Osteoblast (primary cell): ENCODE data around the gene SNUPN. TPM values are rescaled to one million over a fixed set of nuclear protein-coding genes. Genes with fewer than 3 reads are reported as not detected.
A peak's percentile ranks its signal among the peaks of the same experiment; 100 is the strongest.
"Not testable (repeated sequence)": the region's sequence is repeated elsewhere in the genome, so short reads cannot be mapped to it uniquely, and the experiment has no call there.

ENCODE experiments used
- DNase-seq: peaks from one replicate; pipeline ENCODE4 v3.0.0; 2011; ENCODE audit warnings: low spot score, mixed read lengths; ENCODE audit not compliant: insufficient read length; ENCODE audit errors: missing footprints
- H2AFZ ChIP-seq: 2 replicates; pipeline ENCODE4 v1.6.0; 2011; ENCODE audit warnings: mild to moderate bottlenecking, low read length
- H3K27ac ChIP-seq: 2 replicates; pipeline ENCODE4 v1.5.1; 2011; ENCODE audit warnings: mild to moderate bottlenecking, low read depth, low read length, moderate library complexity
- H3K27me3 ChIP-seq: 2 replicates; pipeline ENCODE4 v1.6.0; 2012; ENCODE audit warnings: mild to moderate bottlenecking, control low read depth, inconsistent platforms, low read length, moderate library complexity; ENCODE audit not compliant: insufficient read depth
- H3K36me3 ChIP-seq: 2 replicates; pipeline ENCODE4 v1.5.1; 2011; ENCODE audit warnings: mild to moderate bottlenecking, low read length, control low read depth, moderate library complexity; ENCODE audit not compliant: insufficient read depth
- H3K4me1 ChIP-seq: 2 replicates; pipeline ENCODE4 v1.5.1; 2011; ENCODE audit warnings: mild to moderate bottlenecking, low read length, control low read depth, moderate library complexity; ENCODE audit not compliant: insufficient read depth
- H3K4me2 ChIP-seq: 2 replicates; pipeline ENCODE4 v1.6.0; 2011; ENCODE audit warnings: mild to moderate bottlenecking, low read length; ENCODE audit not compliant: insufficient read depth
- H3K4me3 ChIP-seq: fragments of 200-600 bp; sonication (generic); 3 replicates; pipeline ENCODE4 v1.5.1; 2012; ENCODE audit warnings: mild to moderate bottlenecking, low read length, inconsistent platforms; ENCODE audit not compliant: insufficient read depth
- H3K79me2 ChIP-seq: 2 replicates; pipeline ENCODE4 v1.6.0; 2012; ENCODE audit warnings: mild to moderate bottlenecking, low read length, control low read depth, inconsistent platforms; ENCODE audit not compliant: insufficient read depth
- H3K9me3 ChIP-seq: 2 replicates; pipeline ENCODE4 v1.5.1; 2011; ENCODE audit warnings: low read depth, low read length, control low read depth
- H4K20me1 ChIP-seq: 2 replicates; pipeline ENCODE4 v1.6.0; 2012; ENCODE audit warnings: mild to moderate bottlenecking, low read length, control low read depth; ENCODE audit not compliant: insufficient read depth
- total RNA-seq: library from RNA; depleted of rRNA; stranded (reverse); fragments of >200 nt; gene quantifications from 2 replicates; pipeline ENCODE4 v1.2.3, GENCODE V29; 2012
- TF ChIP-seq, protein P1 (sequence below): IDR thresholded peaks from 2 replicates; pipeline ENCODE4 v1.5.1; 2011; ENCODE audit warnings: mild to moderate bottlenecking, low read depth, low read length, moderate library complexity; ENCODE audit errors: extremely low read depth

The SNUPN gene
- total RNA-seq, 1 donor, result 30.4 TPM

DNA sequence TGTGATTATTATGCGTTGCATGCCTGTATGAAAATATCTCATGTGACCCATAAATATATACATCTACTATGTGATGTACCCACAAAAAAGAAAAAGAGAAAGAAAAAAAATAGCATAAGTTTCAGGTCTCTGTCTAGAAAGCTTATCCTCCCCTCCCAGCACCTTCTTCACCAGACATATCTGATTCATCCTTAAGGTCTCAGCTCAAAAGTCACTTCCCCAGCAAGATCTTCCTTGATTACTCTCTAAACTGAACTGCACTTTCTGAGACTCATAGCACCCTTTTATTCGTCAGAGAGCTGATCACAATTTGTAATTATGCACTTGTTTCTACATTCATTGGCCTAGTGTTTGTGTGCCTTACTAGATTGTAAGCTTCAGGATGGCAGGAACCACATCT is 35.3 kb downstream of the SNUPN start:
- no peak overlapping the region for H3K27ac ChIP-seq
- H3K4me3 ChIP-seq, result no peak overlapping the region
- H3K36me3 ChIP-seq, result peaks cover 16% of the 10 kb centered on the region
- no peaks in the 10 kb centered on the region for H4K20me1 ChIP-seq
- H2AFZ ChIP-seq, result no peak overlapping the region
- H3K9me3 ChIP-seq, result no peaks in the 10 kb centered on the region
- no peak overlapping the region for H3K4me2 ChIP-seq
- H3K27me3 ChIP-seq, result no peaks in the 10 kb centered on the region
- no peak for DNase-seq
- H3K4me1 ChIP-seq, result no peaks in the 10 kb centered on the region
- H3K79me2 ChIP-seq, result no peaks in the 10 kb centered on the region
- TF ChIP-seq, protein P1, sequence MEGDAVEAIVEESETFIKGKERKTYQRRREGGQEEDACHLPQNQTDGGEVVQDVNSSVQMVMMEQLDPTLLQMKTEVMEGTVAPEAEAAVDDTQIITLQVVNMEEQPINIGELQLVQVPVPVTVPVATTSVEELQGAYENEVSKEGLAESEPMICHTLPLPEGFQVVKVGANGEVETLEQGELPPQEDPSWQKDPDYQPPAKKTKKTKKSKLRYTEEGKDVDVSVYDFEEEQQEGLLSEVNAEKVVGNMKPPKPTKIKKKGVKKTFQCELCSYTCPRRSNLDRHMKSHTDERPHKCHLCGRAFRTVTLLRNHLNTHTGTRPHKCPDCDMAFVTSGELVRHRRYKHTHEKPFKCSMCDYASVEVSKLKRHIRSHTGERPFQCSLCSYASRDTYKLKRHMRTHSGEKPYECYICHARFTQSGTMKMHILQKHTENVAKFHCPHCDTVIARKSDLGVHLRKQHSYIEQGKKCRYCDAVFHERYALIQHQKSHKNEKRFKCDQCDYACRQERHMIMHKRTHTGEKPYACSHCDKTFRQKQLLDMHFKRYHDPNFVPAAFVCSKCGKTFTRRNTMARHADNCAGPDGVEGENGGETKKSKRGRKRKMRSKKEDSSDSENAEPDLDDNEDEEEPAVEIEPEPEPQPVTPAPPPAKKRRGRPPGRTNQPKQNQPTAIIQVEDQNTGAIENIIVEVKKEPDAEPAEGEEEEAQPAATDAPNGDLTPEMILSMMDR, result no peak

DNA sequence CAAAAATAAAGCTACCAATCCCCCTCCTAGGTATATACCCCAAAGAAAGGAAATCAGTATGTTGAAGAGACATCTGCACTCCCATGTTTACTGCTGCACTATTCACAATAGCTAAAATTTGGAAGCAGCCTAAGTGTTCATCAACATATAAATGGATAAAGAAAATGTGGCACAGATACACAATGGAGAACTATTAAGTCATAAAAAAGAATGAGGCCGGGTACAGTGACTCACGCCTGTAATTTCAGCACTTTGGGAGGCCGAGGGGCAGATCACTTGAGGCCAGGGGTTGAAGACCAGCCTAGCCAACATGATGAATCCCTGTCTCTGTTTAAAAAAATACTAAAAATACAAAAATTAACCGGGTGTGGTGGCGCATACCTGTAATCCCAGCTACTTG is 36.5 kb downstream of the SNUPN start:
- Histone ChIP-seq H2AFZ (no peak overlapping the region), H3K4me2 (no peak overlapping the region), H3K36me3 (peaks cover 10% of the 10 kb centered on the region), H3K4me1 (no peaks in the 10 kb centered on the region), H3K9me3 (no peaks in the 10 kb centered on the region), H4K20me1 (no peaks in the 10 kb centered on the region), H3K27me3 (no peaks in the 10 kb centered on the region), H3K79me2 (no peaks in the 10 kb centered on the region), H3K4me3 (no peak overlapping the region), H3K27ac (no peak overlapping the region)
- TF ChIP-seq, protein P1, result no peak
- no peak for DNase-seq

DNA sequence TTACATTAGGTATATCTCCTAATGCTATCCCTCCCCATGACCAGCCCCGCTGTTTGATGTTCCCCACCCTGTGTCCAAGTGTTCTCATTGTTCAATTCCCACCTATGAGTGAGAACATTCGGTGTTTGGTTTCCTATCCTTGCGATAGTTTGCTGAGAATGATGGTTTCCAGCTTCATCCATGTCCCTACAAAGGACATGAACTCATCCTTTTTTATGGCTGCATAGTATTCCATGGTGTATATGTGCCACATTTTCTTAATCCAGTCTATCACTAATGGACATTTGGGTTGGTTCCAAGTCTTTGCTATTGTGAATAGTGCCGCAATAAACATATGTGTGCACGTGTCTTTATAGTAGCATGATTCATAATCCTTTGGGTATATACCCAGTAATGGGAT is 39.1 kb downstream of the SNUPN start:
- H3K27me3 ChIP-seq, H3K36me3 ChIP-seq, H3K27ac ChIP-seq, H4K20me1 ChIP-seq, H3K79me2 ChIP-seq, H3K4me2 ChIP-seq, H3K4me1 ChIP-seq, H2AFZ ChIP-seq, DNase-seq, H3K4me3 ChIP-seq, H3K9me3 ChIP-seq: not testable (repeated sequence)

DNA sequence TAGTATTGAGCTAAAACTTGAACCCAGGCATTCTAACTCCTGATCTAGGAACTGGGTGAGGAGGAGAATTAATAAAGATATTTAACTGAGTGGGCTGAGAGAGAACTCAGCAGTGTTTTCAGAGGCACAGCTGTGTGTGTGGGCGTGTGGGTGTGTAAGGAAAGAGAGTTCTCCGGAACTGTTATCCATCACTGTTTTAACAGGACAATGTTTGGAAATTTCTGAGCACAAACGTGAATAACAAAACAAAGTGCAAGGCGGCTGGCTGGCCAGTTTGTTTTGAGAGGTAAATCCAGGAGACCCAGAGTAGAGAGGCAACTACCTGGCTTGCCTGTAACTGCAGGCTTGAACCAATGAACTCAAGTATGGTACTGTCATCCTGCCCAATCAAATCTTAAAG is 41.4 kb downstream of the SNUPN start:
- Histone ChIP-seq H3K79me2 (no peaks in the 10 kb centered on the region), H4K20me1 (no peaks in the 10 kb centered on the region), H3K27ac (no peak overlapping the region), H2AFZ (no peak overlapping the region), H3K27me3 (no peaks in the 10 kb centered on the region), H3K4me3 (no peak overlapping the region), H3K36me3 (peaks cover 4% of the 10 kb centered on the region), H3K4me2 (no peak overlapping the region), H3K4me1 (peaks cover 3% of the 10 kb centered on the region), H3K9me3 (no peaks in the 10 kb centered on the region)
- TF ChIP-seq, protein P1, result no peak
- peak; percentile 58 for DNase-seq
